ENCODE data around the gene PPIP5K2. TPM values are rescaled to one million over a fixed set of nuclear protein-coding genes. Genes with fewer than 3 reads are reported as not detected.

Gene PPIP5K2
- total RNA-seq, 1 experiment from 2014 or later: 75.6 TPM

GRCh38 chr5:103247118-103247517 is 127.0 kb downstream of the PPIP5K2 start:
- no peak overlapping the region for H3K27ac ChIP-seq (ENCODE audit: low read depth, low read length, poor library complexity, severe bottlenecking)
- intact Hi-C loops (cut with micrococcal nuclease; ENCODE audit: unreplicated experiment): no loop called here
- TF ChIP-seq CTCF (conservative IDR thresholded peaks at IDR 0.05; ENCODE audit: low read depth, low read length) (no peak), EZH2 (IDR thresholded peaks at IDR 0.05; ENCODE audit: borderline replicate concordance, low read depth, low read length, poor library complexity, severe bottlenecking) (no peak)
- H3K27me3 ChIP-seq (replicated peaks; ENCODE audit: insufficient read depth, low read depth, low read length, poor library complexity): no peaks in the 10 kb centered on the region
- POLR2A ChIA-PET (ENCODE audit: low non-redundant PET): no interaction called here
- no TSS peak for BruUV-seq (replicated peaks)
- DNase-seq (ENCODE audit: low spot score): no peak
- no peaks in the 10 kb centered on the region for H3K4me1 ChIP-seq (ENCODE audit: insufficient read depth, low read length, poor library complexity, severe bottlenecking)
- H3K9me3 ChIP-seq (ENCODE audit: low read depth, low read length, poor library complexity, severe bottlenecking): no peaks in the 10 kb centered on the region
- H3K4me3 ChIP-seq (ENCODE audit: low read depth, low read length, poor library complexity, severe bottlenecking): no peak overlapping the region
- H3K36me3 ChIP-seq (ENCODE audit: insufficient read depth, low read length, poor library complexity, severe bottlenecking): no peaks in the 10 kb centered on the region
- CTCF ChIA-PET: no interaction called here

GRCh38 chr5:103249068-103249467 is 129.0 kb downstream of the PPIP5K2 start:
- Histone ChIP-seq H3K9me3 (ENCODE audit: low read depth, low read length, poor library complexity, severe bottlenecking) (no peaks in the 10 kb centered on the region), H3K36me3 (ENCODE audit: insufficient read depth, low read length, poor library complexity, severe bottlenecking) (no peaks in the 10 kb centered on the region), H3K4me1 (ENCODE audit: insufficient read depth, low read length, poor library complexity, severe bottlenecking) (no peaks in the 10 kb centered on the region), H3K4me3 (ENCODE audit: low read depth, low read length, poor library complexity, severe bottlenecking) (no peak overlapping the region), H3K27ac (ENCODE audit: low read depth, low read length, poor library complexity, severe bottlenecking) (no peak overlapping the region), H3K27me3 (replicated peaks; ENCODE audit: insufficient read depth, low read depth, low read length, poor library complexity) (no peaks in the 10 kb centered on the region)
- CTCF ChIA-PET: no interaction called here
- BruUV-seq (replicated peaks): no TSS peak
- intact Hi-C loops (cut with micrococcal nuclease; ENCODE audit: unreplicated experiment): no loop called here
- TF ChIP-seq EZH2 (IDR thresholded peaks at IDR 0.05; ENCODE audit: borderline replicate concordance, low read depth, low read length, poor library complexity, severe bottlenecking) (no peak), CTCF (conservative IDR thresholded peaks at IDR 0.05; ENCODE audit: low read depth, low read length) (no peak)
- POLR2A ChIA-PET (ENCODE audit: low non-redundant PET): no interaction called here
- no peak for DNase-seq (ENCODE audit: low spot score)

GRCh38 chr5:103254921-103255320 is 134.8 kb downstream of the PPIP5K2 start:
- POLR2A ChIA-PET (ENCODE audit: low non-redundant PET): no interaction called here
- Histone ChIP-seq H3K27ac (ENCODE audit: low read depth, low read length, poor library complexity, severe bottlenecking) (peak overlapping the region; percentile 43), H3K36me3 (ENCODE audit: insufficient read depth, low read length, poor library complexity, severe bottlenecking) (no peaks in the 10 kb centered on the region), H3K27me3 (replicated peaks; ENCODE audit: insufficient read depth, low read depth, low read length, poor library complexity) (no peaks in the 10 kb centered on the region), H3K4me1 (ENCODE audit: insufficient read depth, low read length, poor library complexity, severe bottlenecking) (peaks cover 10% of the 10 kb centered on the region), H3K4me3 (ENCODE audit: low read depth, low read length, poor library complexity, severe bottlenecking) (no peak overlapping the region), H3K9me3 (ENCODE audit: low read depth, low read length, poor library complexity, severe bottlenecking) (no peaks in the 10 kb centered on the region)
- CTCF ChIA-PET: interaction anchor here (1.6 kb wide), 1 partner anchor 22 kb away, joined by 4 read pairs; no protein-coding TSS in a partner anchor
- TF ChIP-seq CTCF (conservative IDR thresholded peaks at IDR 0.05; ENCODE audit: low read depth, low read length) (no peak), EZH2 (IDR thresholded peaks at IDR 0.05; ENCODE audit: borderline replicate concordance, low read depth, low read length, poor library complexity, severe bottlenecking) (no peak)
- peak; percentile 62 for DNase-seq (ENCODE audit: low spot score)
- no TSS peak for BruUV-seq (replicated peaks)
- intact Hi-C loops (cut with micrococcal nuclease; ENCODE audit: unreplicated experiment): no loop called here

All from A673 (cell line).